Measurements from ENCODE around the gene KRTDAP.

KRTDAP gene

GRCh38 chr19:35437406-35437951 is 52.8 kb downstream of the KRTDAP start:
- DNase-seq (ENCODE audit: low spot score), result no peak
- in situ Hi-C loops (cut with MboI; ENCODE audit: low pct_unique_long_range_greater_than_20kb, low sequenced_read_pairs, unreplicated experiment), result no loop called here
- TF ChIP-seq CTCF (IDR thresholded peaks at IDR 0.05; ENCODE audit: extremely low read depth, insufficient read depth, missing control alignments), result no peak
